AG04449 (cell line): ENCODE results near the gene MASP2.
"Not testable (repeated sequence)": the region's sequence is repeated elsewhere in the genome, so short reads cannot be mapped to it uniquely, and the experiment has no call there.

Experiments used
- CTCF ChIA-PET: fragments of 350-600 bp; formaldehyde crosslinking; extraction: SDS; loops from one replicate; lab custom pipeline; 2021; ENCODE audit warnings: antibody characterized with exemption; lab: Yijun Ruan, JAX
- POLR2A ChIA-PET: fragments of 400-600, 350-600 bp; formaldehyde crosslinking; extraction: SDS; loops from one replicate; lab custom pipeline; 2020; ENCODE audit warnings: antibody characterized with exemption, inconsistent platforms; lab: Yijun Ruan, JAX
- DNase-seq: peaks from one replicate; pipeline ENCODE4 v3.0.0-alpha.2; 2010; ENCODE audit warnings: low read depth, low spot score
- H3K4me3 ChIP-seq: 2 replicates; pipeline ENCODE4 v1.5.1; 2011; ENCODE audit warnings: low read depth, mild to moderate bottlenecking, control low read depth, low read length
- TF ChIP-seq, protein P1 (sequence below): IDR thresholded peaks from one replicate; pipeline ENCODE4 v1.5.1; 2011; ENCODE audit warnings: mild to moderate bottlenecking, moderate library complexity, low read length, control low read depth, inconsistent platforms; ENCODE audit not compliant: insufficient read depth; ENCODE audit errors: missing control alignments

Gene MASP2

GRCh38 chr1:11023201-11023600, 23.8 kb downstream of the MASP2 start:
- no peak overlapping the region for H3K4me3 ChIP-seq
- TF ChIP-seq, protein P1, sequence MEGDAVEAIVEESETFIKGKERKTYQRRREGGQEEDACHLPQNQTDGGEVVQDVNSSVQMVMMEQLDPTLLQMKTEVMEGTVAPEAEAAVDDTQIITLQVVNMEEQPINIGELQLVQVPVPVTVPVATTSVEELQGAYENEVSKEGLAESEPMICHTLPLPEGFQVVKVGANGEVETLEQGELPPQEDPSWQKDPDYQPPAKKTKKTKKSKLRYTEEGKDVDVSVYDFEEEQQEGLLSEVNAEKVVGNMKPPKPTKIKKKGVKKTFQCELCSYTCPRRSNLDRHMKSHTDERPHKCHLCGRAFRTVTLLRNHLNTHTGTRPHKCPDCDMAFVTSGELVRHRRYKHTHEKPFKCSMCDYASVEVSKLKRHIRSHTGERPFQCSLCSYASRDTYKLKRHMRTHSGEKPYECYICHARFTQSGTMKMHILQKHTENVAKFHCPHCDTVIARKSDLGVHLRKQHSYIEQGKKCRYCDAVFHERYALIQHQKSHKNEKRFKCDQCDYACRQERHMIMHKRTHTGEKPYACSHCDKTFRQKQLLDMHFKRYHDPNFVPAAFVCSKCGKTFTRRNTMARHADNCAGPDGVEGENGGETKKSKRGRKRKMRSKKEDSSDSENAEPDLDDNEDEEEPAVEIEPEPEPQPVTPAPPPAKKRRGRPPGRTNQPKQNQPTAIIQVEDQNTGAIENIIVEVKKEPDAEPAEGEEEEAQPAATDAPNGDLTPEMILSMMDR: no peak
- no peak for DNase-seq
- ChIA-PET POLR2A (no interaction called here), CTCF (interaction anchor here (2.9 kb wide), 1 partner anchor 14 kb away, joined by 18 read pairs; no protein-coding TSS in a partner anchor)

GRCh38 chr1:11019971-11020370, 27.1 kb downstream of the MASP2 start:
- CTCF ChIA-PET: no interaction called here
- DNase-seq: no peak
- no peak overlapping the region for H3K4me3 ChIP-seq
- TF ChIP-seq, protein P1: no peak
- POLR2A ChIA-PET: no interaction called here

- POLR2A ChIA-PET, DNase-seq, H3K4me3 ChIP-seq, CTCF ChIA-PET: not testable (repeated sequence)
Observed at GRCh38 chr1:11019358-11019757, 27.7 kb downstream of the MASP2 start.

DNA sequence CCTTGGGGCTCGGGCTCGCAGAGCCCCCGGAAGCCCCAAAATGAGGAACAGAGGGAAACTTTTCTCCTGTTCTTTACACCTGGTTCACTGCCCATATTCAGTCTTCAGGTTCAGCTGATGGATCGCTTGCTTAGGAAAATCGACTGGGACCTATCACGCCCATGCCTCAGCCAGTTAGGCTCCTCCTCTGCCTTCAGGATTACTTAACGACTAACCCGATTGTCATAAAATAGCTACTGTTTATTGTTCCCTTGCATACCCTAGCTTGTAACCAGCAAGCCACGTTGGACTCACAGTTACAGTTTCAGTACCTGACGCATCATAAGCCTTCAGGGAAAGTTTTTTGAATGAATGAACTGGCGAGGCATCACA, 33.9 kb downstream of the MASP2 start:
- CTCF ChIA-PET: interaction anchor here (1.0 to 1.2 kb wide), 2 partner anchors 33 to 506 kb away, joined by 5 to 6 read pairs; no protein-coding TSS in a partner anchor
- TF ChIP-seq, protein P1: no peak
- H3K4me3 ChIP-seq: peak overlapping the region; percentile 96
- DNase-seq: no peak
- POLR2A ChIA-PET: no interaction called here

DNA sequence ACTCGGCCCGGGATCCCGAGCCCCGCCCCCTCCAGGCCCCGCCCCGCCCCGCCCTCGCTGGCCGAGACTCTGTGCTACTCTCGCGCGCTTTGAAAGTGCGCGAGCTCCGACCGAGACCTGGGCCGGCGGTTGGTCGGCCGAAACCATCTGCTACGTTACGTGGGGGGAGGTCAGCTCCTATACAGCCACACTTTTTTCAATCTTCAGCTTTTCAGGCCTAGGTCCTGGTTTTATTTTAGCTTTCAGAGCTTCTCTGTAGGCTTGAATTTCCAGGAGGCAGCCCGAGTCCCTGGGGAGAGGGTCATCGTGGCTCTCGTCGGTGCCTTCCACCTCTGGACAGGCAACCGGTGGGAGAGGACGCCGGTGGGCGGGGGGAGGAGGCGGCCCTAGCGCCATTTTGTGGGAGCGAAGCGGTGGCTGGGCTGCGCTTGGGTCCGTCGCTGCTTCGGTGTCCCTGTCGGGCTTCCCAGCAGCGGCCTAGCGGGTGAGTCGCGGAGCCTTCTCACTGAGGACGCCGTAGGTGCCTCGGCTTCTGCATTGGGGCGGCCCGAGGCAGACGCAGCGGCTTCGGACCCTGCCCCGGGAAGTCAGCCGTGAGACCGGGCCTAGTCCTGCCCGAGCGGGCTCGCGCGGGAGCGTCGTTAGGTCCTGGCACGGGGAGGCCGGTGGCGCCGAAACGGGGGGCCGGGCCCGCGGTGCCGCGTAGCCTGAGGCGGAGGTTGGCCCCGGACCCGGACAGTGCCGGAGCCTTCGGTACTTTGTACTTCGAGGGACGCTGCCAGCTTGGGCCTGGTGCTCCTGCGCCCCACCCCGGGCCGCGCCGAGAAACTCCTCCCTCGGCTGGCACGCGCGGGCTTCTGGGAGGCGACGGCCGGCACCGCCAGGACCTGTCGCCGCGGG, 34.5 kb downstream of the MASP2 start, which contains the start of gene TARDBP:
TSS of gene TARDBP (plus strand) at position 395 of the 900 bp plus-strand sequence. CDS start 1,074 bp downstream, outside the sequence.
- DNase-seq: peak; percentile 42
- CTCF ChIA-PET: interaction anchor here (1.0 to 1.2 kb wide), 4 partner anchors 32 to 506 kb away, joined by 4 to 6 read pairs (median 4); no protein-coding TSS in a partner anchor
- TF ChIP-seq, protein P1: no peak
- POLR2A ChIA-PET: interaction anchor here (0.5 to 1.0 kb wide), 2 partner anchors 10 to 75 kb away, joined by 3 read pairs; no protein-coding TSS in a partner anchor
- H3K4me3 ChIP-seq: peak within 1 kb of the TSS; percentile 96

- ChIA-PET CTCF (interaction anchor here (0.7 to 1.5 kb wide), 2 partner anchors 37 to 863 kb away, joined by 3 to 4 read pairs; no protein-coding TSS in a partner anchor), POLR2A (no interaction called here)
- DNase-seq: no peak
- TF ChIP-seq, protein P1: no peak
- no peak overlapping the region for H3K4me3 ChIP-seq
Observed at GRCh38 chr1:11000526-11000925, 46.5 kb downstream of the MASP2 start.
